ENCODE data around the gene COBL.

GRCh38 chr7:51234139-51234538 is 82.5 kb downstream of the COBL start:
- TF ChIP-seq CTCF (IDR thresholded peaks at IDR 0.05) (no peak), POLR2A (IDR thresholded peaks at IDR 0.05) (no peak)
